HEK293 (cell line): ENCODE results near the gene SPINT2.

ENCODE experiments used
- CTCF ChIA-PET: fragments of 350-600 bp; formaldehyde crosslinking; extraction: SDS; loops from one replicate; lab custom pipeline; 2021; ENCODE audit warnings: antibody characterized with exemption; lab: Yijun Ruan, JAX
- POLR2A ChIA-PET: fragments of 300-600 bp; formaldehyde crosslinking; extraction: SDS; loops from one replicate; lab custom pipeline; 2020; ENCODE audit warnings: antibody characterized with exemption, inconsistent platforms; lab: Yijun Ruan, JAX
- H3K27ac ChIP-seq: fragments of 200-500 bp; sonication (Bioruptor generic); 2 replicates; pipeline ENCODE4 v1.5.1; 2014; ENCODE audit warnings: low read depth, low read length, control low read depth, inconsistent platforms; ENCODE audit errors: extremely low read depth
- H3K36me3 ChIP-seq, 2 experiments: fragments of 200-500 bp in 1 of 2; sonication (Bioruptor generic) in 1 of 2; 1 replicate in 1 of 2; 2 replicates in 1 of 2; pipeline ENCODE4 v1.5.1; 2014 to 2017; ENCODE audit warnings: inconsistent platforms in 2 of 2, low read length in 2 of 2; ENCODE audit not compliant: control insufficient read depth in 2 of 2, insufficient read depth in 1 of 2
- H3K4me1 ChIP-seq: fragments of 200-500 bp; sonication (Bioruptor generic); 2 replicates; pipeline ENCODE4 v1.5.1; 2014; ENCODE audit warnings: mild to moderate bottlenecking, low read length, inconsistent platforms; ENCODE audit not compliant: control insufficient read depth, insufficient read depth
- H3K4me3 ChIP-seq: 2 replicates; pipeline ENCODE4 v1.5.1; 2011; ENCODE audit warnings: low read depth, mild to moderate bottlenecking, control low read depth, low read length, moderate library complexity
- H3K9me3 ChIP-seq: fragments of 200-500 bp; sonication (Bioruptor generic); 2 replicates; pipeline ENCODE4 v1.5.1; 2014; ENCODE audit warnings: low read depth, low read length, inconsistent platforms; ENCODE audit not compliant: control insufficient read depth, insufficient read depth
- GLI2 ChIP-seq: fragments of 450-650 bp; formaldehyde crosslinking; IDR thresholded peaks from 2 replicates; pipeline ENCODE4; 2017; ENCODE audit warnings: missing biosample characterization, missing genetic modification characterization, low read depth, borderline replicate concordance
- KLF8 ChIP-seq: fragments of 450-650 bp; formaldehyde crosslinking; IDR thresholded peaks from 2 replicates; pipeline ENCODE4 v1.5.1; 2016; ENCODE audit warnings: missing biosample characterization, missing genetic modification characterization
- KLF9 ChIP-seq: fragments of 450-650 bp; formaldehyde crosslinking; IDR thresholded peaks from 2 replicates; pipeline ENCODE4 v1.5.1; 2016; ENCODE audit warnings: missing biosample characterization, missing genetic modification characterization, low read depth
- REPIN1 ChIP-seq: fragments of 450-650 bp; formaldehyde crosslinking; IDR thresholded peaks from 2 replicates; pipeline ENCODE4 v1.5.1; 2017; ENCODE audit warnings: missing biosample characterization, missing genetic modification characterization, low read depth
- SP2 ChIP-seq: fragments of 450-650 bp; formaldehyde crosslinking; IDR thresholded peaks from 2 replicates; pipeline ENCODE4 v1.5.1; 2016; ENCODE audit warnings: missing biosample characterization, missing genetic modification characterization
- SP7 ChIP-seq: fragments of 450-650 bp; formaldehyde crosslinking; IDR thresholded peaks from 2 replicates; pipeline ENCODE4 v1.5.1; 2016; ENCODE audit warnings: missing biosample characterization, missing genetic modification characterization
- YY1 ChIP-seq: fragments of 450-650 bp; formaldehyde crosslinking; IDR thresholded peaks from 2 replicates; pipeline ENCODE4 v1.5.1; 2018; ENCODE audit warnings: missing biosample characterization, missing genetic modification characterization
- ZBTB7A ChIP-seq: fragments of 450-650 bp; formaldehyde crosslinking; IDR thresholded peaks from 2 replicates; pipeline ENCODE4 v1.5.1; 2016; ENCODE audit warnings: low read depth, missing biosample characterization, missing genetic modification characterization
- ZFHX2 ChIP-seq: fragments of 450-650 bp; formaldehyde crosslinking; conservative IDR thresholded peaks from 2 replicates; pipeline ENCODE4 v1.5.1; 2016; ENCODE audit warnings: missing biosample characterization, missing genetic modification characterization
- ZNF2 ChIP-seq: fragments of 450-650 bp; formaldehyde crosslinking; IDR thresholded peaks from 2 replicates; pipeline ENCODE4 v1.5.1; 2016; ENCODE audit warnings: missing biosample characterization, missing genetic modification characterization
- ZNF274 ChIP-seq, 2 experiments: fragments of 200-500 bp in 1 of 2; fragments of 450-650 bp in 1 of 2; sonication (Bioruptor generic) in 1 of 2; formaldehyde crosslinking in 1 of 2; IDR thresholded peaks; 2 replicates each; pipeline versions ENCODE4 v1.5.1 to v1.6.1; 2014 to 2016; ENCODE audit warnings: borderline replicate concordance in 1 of 2, inconsistent platforms in 1 of 2, low read length in 1 of 2, missing biosample characterization in 1 of 2, missing genetic modification characterization in 1 of 2
- ZNF600 ChIP-seq: fragments of 450-650 bp; formaldehyde crosslinking; IDR thresholded peaks from 2 replicates; pipeline ENCODE4 v1.5.1; 2016; ENCODE audit warnings: missing biosample characterization, missing genetic modification characterization
- TF ChIP-seq, protein P1 (sequence below): fragments of 450-650 bp; formaldehyde crosslinking; IDR thresholded peaks from 2 replicates; pipeline ENCODE4 v1.5.1; 2017; ENCODE audit warnings: missing biosample characterization, missing genetic modification characterization
- TF ChIP-seq, protein P2 (sequence below): fragments of 450-650 bp; formaldehyde crosslinking; IDR thresholded peaks from 2 replicates; pipeline ENCODE4 v1.5.1; 2016; ENCODE audit warnings: missing biosample characterization, missing genetic modification characterization
- TF ChIP-seq, protein P3 (sequence below): fragments of 450-650 bp; formaldehyde crosslinking; IDR thresholded peaks from 2 replicates; pipeline ENCODE4 v1.5.1; 2016; ENCODE audit warnings: missing biosample characterization, missing genetic modification characterization
- TF ChIP-seq, protein P4 (sequence below): IDR thresholded peaks from 2 replicates; pipeline ENCODE4 v1.6.1; 2011; ENCODE audit warnings: mild to moderate bottlenecking, low read depth, low read length, borderline replicate concordance
- TF ChIP-seq, protein P5 (sequence below): fragments of 450-650 bp; IDR thresholded peaks from 2 replicates; pipeline ENCODE4 v1.5.1; 2018; ENCODE audit warnings: missing biosample characterization, mild to moderate bottlenecking, missing genetic modification characterization
- TF ChIP-seq, protein P6 (sequence below): fragments of 450-650 bp; formaldehyde crosslinking; IDR thresholded peaks from 2 replicates; pipeline ENCODE4 v1.5.1; 2016; ENCODE audit warnings: missing biosample characterization, missing genetic modification characterization
- TF ChIP-seq, protein P7 (sequence below): fragments of 450-650 bp; formaldehyde crosslinking; IDR thresholded peaks from 2 replicates; pipeline ENCODE4; 2016; ENCODE audit warnings: missing biosample characterization, missing genetic modification characterization
- TF ChIP-seq, protein P8 (sequence below): fragments of 450-650 bp; formaldehyde crosslinking; IDR thresholded peaks from 2 replicates; pipeline ENCODE4 v1.5.1; 2016; ENCODE audit warnings: missing biosample characterization, missing genetic modification characterization

The SPINT2 gene

DNA sequence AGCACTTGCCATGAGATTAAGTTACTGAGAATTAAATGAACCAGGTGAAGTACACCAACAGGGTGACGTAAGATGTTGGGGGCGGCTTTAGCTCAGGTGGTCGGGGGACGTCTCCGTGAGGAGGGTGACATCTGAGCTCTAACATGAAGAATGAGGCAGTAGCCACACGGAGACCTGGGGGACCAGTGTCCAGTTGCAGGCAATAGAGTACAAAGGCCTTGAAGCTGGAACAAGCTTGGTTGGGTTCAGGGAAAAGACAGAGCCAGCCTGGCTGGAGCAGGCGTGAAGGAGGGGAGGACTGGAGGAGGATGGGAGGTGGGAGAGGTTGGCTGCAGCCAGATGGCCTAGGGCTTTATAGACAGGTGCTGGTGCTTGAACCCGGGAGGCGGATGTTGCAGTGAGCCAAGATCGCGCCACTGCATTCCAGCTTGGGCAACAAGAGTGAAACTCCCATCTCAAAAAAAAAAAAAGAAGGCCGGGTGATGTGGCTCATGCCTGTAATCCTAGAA is 1.6 kb downstream of the SPINT2 start (continued):
- TF ChIP-seq, protein P1, sequence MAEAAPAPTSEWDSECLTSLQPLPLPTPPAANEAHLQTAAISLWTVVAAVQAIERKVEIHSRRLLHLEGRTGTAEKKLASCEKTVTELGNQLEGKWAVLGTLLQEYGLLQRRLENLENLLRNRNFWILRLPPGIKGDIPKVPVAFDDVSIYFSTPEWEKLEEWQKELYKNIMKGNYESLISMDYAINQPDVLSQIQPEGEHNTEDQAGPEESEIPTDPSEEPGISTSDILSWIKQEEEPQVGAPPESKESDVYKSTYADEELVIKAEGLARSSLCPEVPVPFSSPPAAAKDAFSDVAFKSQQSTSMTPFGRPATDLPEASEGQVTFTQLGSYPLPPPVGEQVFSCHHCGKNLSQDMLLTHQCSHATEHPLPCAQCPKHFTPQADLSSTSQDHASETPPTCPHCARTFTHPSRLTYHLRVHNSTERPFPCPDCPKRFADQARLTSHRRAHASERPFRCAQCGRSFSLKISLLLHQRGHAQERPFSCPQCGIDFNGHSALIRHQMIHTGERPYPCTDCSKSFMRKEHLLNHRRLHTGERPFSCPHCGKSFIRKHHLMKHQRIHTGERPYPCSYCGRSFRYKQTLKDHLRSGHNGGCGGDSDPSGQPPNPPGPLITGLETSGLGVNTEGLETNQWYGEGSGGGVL (tag by site-specific recombination) = peak; percentile 40; the same call in 1 of the 2 replicates
- TF ChIP-seq KLF9 (tag by site-specific recombination) = 0 out of 2 replicates have a peak, but pooled peaks have one; percentile 6
- TF ChIP-seq, protein P2, sequence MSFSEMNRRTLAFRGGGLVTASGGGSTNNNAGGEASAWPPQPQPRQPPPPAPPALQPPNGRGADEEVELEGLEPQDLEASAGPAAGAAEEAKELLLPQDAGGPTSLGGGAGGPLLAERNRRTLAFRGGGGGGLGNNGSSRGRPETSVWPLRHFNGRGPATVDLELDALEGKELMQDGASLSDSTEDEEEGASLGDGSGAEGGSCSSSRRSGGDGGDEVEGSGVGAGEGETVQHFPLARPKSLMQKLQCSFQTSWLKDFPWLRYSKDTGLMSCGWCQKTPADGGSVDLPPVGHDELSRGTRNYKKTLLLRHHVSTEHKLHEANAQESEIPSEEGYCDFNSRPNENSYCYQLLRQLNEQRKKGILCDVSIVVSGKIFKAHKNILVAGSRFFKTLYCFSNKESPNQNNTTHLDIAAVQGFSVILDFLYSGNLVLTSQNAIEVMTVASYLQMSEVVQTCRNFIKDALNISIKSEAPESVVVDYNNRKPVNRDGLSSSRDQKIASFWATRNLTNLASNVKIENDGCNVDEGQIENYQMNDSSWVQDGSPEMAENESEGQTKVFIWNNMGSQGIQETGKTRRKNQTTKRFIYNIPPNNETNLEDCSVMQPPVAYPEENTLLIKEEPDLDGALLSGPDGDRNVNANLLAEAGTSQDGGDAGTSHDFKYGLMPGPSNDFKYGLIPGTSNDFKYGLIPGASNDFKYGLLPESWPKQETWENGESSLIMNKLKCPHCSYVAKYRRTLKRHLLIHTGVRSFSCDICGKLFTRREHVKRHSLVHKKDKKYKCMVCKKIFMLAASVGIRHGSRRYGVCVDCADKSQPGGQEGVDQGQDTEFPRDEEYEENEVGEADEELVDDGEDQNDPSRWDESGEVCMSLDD (tag by site-specific recombination) = peak; percentile 36; the same call in 1 of the 2 replicates
- 0 out of 2 replicates have a peak, but pooled peaks have one; percentile 14 for TF ChIP-seq SP2 (tag by site-specific recombination)
- no peak for TF ChIP-seq YY1 (tag by site-specific recombination)
- TF ChIP-seq, protein P3, sequence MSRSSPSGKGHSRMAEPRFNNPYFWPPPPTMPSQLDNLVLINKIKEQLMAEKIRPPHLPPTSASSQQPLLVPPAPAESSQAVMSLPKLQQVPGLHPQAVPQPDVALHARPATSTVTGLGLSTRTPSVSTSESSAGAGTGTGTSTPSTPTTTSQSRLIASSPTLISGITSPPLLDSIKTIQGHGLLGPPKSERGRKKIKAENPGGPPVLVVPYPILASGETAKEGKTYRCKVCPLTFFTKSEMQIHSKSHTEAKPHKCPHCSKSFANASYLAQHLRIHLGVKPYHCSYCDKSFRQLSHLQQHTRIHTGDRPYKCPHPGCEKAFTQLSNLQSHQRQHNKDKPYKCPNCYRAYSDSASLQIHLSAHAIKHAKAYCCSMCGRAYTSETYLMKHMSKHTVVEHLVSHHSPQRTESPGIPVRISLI (tag by site-specific recombination) = peak; percentile 72; the same call in 1 of the 2 replicates
- peak; percentile 23; the same call in 1 of the 2 replicates for TF ChIP-seq KLF8 (tag by site-specific recombination)
- TF ChIP-seq ZFHX2 (tag by site-specific recombination) = peak; percentile 83
- TF ChIP-seq, protein P4, sequence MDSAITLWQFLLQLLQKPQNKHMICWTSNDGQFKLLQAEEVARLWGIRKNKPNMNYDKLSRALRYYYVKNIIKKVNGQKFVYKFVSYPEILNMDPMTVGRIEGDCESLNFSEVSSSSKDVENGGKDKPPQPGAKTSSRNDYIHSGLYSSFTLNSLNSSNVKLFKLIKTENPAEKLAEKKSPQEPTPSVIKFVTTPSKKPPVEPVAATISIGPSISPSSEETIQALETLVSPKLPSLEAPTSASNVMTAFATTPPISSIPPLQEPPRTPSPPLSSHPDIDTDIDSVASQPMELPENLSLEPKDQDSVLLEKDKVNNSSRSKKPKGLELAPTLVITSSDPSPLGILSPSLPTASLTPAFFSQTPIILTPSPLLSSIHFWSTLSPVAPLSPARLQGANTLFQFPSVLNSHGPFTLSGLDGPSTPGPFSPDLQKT = no peak
- TF ChIP-seq, protein P5, sequence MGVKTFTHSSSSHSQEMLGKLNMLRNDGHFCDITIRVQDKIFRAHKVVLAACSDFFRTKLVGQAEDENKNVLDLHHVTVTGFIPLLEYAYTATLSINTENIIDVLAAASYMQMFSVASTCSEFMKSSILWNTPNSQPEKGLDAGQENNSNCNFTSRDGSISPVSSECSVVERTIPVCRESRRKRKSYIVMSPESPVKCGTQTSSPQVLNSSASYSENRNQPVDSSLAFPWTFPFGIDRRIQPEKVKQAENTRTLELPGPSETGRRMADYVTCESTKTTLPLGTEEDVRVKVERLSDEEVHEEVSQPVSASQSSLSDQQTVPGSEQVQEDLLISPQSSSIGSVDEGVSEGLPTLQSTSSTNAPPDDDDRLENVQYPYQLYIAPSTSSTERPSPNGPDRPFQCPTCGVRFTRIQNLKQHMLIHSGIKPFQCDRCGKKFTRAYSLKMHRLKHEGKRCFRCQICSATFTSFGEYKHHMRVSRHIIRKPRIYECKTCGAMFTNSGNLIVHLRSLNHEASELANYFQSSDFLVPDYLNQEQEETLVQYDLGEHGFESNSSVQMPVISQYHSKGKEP (tag by site-specific recombination) = peak; percentile 41; the same call in 1 of the 2 replicates
- TF ChIP-seq SP7 = peak; percentile 76
- TF ChIP-seq ZBTB7A = 0 out of 2 replicates have a peak, but pooled peaks have one; percentile 12
- TF ChIP-seq, protein P6, sequence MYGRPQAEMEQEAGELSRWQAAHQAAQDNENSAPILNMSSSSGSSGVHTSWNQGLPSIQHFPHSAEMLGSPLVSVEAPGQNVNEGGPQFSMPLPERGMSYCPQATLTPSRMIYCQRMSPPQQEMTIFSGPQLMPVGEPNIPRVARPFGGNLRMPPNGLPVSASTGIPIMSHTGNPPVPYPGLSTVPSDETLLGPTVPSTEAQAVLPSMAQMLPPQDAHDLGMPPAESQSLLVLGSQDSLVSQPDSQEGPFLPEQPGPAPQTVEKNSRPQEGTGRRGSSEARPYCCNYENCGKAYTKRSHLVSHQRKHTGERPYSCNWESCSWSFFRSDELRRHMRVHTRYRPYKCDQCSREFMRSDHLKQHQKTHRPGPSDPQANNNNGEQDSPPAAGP (tag by site-specific recombination) = peak; percentile 68; the same call in 1 of the 2 replicates

DNA sequence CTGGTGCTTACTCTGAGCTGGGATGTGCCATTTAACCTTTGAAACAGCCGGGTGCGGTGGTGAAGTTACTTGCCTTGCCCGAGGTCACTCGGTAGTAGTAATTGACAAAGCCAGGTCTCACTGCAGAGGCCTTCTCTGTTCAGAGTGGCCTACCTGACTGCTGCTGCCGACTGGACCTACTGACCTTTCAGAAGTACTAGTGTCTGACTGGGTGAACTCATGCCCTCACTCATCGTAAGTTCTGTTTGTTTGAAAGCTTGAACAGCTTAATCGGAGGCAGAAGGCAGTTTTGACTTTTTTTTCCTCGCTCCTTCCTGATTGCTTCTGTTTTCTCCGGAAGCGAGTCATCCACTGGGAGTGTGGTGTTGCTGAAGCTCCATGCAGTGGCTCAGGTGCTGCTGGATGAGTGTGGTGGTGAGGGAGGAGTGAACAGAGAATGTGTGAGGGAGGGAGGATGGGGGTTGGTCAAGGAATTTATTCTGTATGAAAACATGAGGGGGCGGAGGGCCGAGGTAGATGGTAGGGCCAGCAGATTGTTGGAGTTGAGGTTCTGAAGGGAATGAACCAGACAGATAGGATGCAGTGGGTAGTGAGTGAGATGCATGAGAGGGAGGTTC is 2.7 kb downstream of the SPINT2 start:
- no peak overlapping the region for H3K4me3 ChIP-seq
- POLR2A ChIA-PET = interaction anchor here (0.7 to 4.7 kb wide), 6 partner anchors 9 to 391 kb away, joined by 4 to 26 read pairs (median 8); partner anchors contain the start of genes CATSPERG, GGN, PSMD8 and SPRED3
- no peaks in the 10 kb centered on the region; a peak in 1 of 3 replicates for H3K36me3 ChIP-seq
- CTCF ChIA-PET = interaction anchor here (0.7 to 8.8 kb wide), 10 partner anchors 8 to 945 kb away, joined by 3 to 48 read pairs (median 5); partner anchors contain the start of genes CATSPERG, FAM98C and PPP1R14A
- peaks cover 59% of the 10 kb centered on the region for H3K4me1 ChIP-seq
- H3K9me3 ChIP-seq = no peaks in the 10 kb centered on the region
- peak overlapping the region; percentile 78 for H3K27ac ChIP-seq
- TF ChIP-seq REPIN1 (no peak), ZNF600 (tag by site-specific recombination) (peak; percentile 88), SP2 (tag by site-specific recombination) (peak; percentile 42), GLI2 (tag by site-specific recombination) (no peak), ZNF2 (peak; percentile 52; the same call in 1 of the 2 replicates), ZNF274 (IDR thresholded peaks at IDR 0.05; ENCODE audit: low read length) (no peak), ZNF274 (tag by site-specific recombination; IDR thresholded peaks at IDR 0.05; ENCODE audit: borderline replicate concordance) (no peak)
- TF ChIP-seq, protein P7, sequence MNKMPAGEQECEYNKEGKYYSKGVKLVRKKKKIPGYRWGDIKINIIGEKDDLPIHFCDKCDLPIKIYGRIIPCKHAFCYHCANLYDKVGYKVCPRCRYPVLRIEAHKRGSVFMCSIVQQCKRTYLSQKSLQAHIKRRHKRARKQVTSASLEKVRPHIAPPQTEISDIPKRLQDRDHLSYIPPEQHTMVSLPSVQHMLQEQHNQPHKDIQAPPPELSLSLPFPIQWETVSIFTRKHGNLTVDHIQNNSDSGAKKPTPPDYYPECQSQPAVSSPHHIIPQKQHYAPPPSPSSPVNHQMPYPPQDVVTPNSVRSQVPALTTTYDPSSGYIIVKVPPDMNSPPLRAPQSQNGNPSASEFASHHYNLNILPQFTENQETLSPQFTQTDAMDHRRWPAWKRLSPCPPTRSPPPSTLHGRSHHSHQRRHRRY (tag by site-specific recombination) = 0 out of 2 replicates have a peak, but pooled peaks have one; percentile 11
- TF ChIP-seq, protein P8, sequence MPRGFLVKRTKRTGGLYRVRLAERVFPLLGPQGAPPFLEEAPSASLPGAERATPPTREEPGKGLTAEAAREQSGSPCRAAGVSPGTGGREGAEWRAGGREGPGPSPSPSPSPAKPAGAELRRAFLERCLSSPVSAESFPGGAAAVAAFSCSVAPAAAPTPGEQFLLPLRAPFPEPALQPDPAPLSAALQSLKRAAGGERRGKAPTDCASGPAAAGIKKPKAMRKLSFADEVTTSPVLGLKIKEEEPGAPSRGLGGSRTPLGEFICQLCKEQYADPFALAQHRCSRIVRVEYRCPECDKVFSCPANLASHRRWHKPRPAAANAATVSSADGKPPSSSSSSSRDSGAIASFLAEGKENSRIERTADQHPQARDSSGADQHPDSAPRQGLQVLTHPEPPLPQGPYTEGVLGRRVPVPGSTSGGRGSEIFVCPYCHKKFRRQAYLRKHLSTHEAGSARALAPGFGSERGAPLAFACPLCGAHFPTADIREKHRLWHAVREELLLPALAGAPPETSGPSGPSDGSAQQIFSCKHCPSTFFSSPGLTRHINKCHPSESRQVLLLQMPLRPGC (tag by site-specific recombination) = no peak
